ENCODE results near the gene CDH16. TPM values are rescaled to one million over a fixed set of nuclear protein-coding genes. Genes with fewer than 3 reads are reported as not detected.

The CDH16 gene
- total and polyA plus RNA-seq, 2 experiments from 2014 or later, result not detected

DNA sequence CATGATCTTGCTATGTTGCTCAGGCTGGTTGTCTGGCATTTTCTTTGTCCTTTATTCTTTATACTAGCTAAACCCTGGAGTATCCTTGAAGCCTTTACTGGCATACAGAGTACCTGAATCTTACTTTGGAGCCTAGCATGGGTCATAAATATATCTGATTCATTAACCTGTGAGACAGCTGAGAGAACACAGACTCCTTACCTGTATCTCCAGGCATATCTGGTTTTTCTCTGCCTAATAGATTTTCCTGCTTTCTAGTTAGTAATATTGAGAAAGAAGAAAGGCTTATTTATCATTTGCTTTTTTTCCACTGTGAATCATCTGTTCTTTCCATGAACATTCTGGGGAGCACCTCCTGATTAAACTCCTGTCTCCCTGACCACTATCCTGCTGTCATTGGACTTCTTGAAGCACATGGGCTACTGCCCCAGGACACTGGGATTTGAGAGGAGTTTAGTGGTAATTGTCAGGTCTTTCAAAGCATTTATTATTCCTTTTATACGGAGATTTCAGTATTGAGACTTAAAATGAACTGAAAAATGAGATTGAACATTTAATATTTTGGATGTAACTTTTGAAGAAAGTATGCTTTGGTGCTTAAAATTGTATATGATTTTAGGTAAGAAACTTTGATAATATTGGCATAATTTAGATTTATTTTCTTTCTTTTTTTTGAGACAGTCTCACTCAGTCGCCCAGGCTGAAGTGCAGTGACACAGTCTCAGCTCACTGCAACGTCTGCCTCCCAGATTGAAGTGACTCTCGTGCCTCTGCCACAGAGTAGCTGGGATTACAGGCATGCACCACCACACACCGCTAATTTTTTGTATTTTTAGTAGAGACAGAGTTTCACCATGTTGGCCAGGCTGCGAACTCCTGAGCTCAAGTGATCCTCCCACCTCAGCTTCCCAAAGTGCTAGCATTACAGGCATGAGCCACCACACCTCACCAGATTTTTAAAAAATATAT lies 29.8 kb downstream of the CDH16 start:
- Mint-ChIP-seq H3K36me3 (ENCODE audit: low read depth) (peaks cover 46% of the 10 kb centered on the region), H3K4me3 (no peak overlapping the region), H3K27ac (no peak overlapping the region), H3K27me3 (ENCODE audit: insufficient read depth, low read depth, poor library complexity) (peaks cover 2% of the 10 kb centered on the region), H3K9me3 (no peaks in the 10 kb centered on the region), H3K4me1 (peaks cover 7% of the 10 kb centered on the region; the same call in 2 of the 3 replicates)
- DNase-seq (ENCODE audit: low spot score), result no peak
- H3K4me1 ChIP-seq (ENCODE audit: insufficient read depth), result no peaks in the 10 kb centered on the region; the same call in 1 of the 2 replicates
- H3K79me2 ChIP-seq (replicated peaks; ENCODE audit: insufficient read depth), result peaks cover 14% of the 10 kb centered on the region; the same call in 1 of the 2 replicates
- TF ChIP-seq ZNF114 (CRISPR knock-in tag; IDR thresholded peaks at IDR 0.05) (no peak), ZNF331 (CRISPR knock-in tag; IDR thresholded peaks at IDR 0.05; ENCODE audit: low read depth) (no peak), POLR2AphosphoS5 (IDR thresholded peaks at IDR 0.05; ENCODE audit: low read depth) (no peak), STAT1 (IDR thresholded peaks at IDR 0.05; ENCODE audit: unreplicated experiment) (no peak), EZH2 (IDR thresholded peaks at IDR 0.05; ENCODE audit: low read depth, unreplicated experiment) (no peak), JUNB (IDR thresholded peaks at IDR 0.05; ENCODE audit: unreplicated experiment) (no peak), NANOG (IDR thresholded peaks at IDR 0.05; ENCODE audit: borderline replicate concordance) (no peak), REST (IDR thresholded peaks at IDR 0.05; ENCODE audit: unreplicated experiment) (no peak), CREB1 (CRISPR knock-in tag; IDR thresholded peaks at IDR 0.05; ENCODE audit: low read depth) (no peak), EZH2phosphoT487 (IDR thresholded peaks at IDR 0.05; ENCODE audit: unreplicated experiment) (no peak)
- TF ChIP-seq, protein P1, sequence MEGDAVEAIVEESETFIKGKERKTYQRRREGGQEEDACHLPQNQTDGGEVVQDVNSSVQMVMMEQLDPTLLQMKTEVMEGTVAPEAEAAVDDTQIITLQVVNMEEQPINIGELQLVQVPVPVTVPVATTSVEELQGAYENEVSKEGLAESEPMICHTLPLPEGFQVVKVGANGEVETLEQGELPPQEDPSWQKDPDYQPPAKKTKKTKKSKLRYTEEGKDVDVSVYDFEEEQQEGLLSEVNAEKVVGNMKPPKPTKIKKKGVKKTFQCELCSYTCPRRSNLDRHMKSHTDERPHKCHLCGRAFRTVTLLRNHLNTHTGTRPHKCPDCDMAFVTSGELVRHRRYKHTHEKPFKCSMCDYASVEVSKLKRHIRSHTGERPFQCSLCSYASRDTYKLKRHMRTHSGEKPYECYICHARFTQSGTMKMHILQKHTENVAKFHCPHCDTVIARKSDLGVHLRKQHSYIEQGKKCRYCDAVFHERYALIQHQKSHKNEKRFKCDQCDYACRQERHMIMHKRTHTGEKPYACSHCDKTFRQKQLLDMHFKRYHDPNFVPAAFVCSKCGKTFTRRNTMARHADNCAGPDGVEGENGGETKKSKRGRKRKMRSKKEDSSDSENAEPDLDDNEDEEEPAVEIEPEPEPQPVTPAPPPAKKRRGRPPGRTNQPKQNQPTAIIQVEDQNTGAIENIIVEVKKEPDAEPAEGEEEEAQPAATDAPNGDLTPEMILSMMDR (conservative IDR thresholded peaks at IDR 0.05; ENCODE audit: low read depth in 2 of 2), result no peak
- TF ChIP-seq, protein P2, sequence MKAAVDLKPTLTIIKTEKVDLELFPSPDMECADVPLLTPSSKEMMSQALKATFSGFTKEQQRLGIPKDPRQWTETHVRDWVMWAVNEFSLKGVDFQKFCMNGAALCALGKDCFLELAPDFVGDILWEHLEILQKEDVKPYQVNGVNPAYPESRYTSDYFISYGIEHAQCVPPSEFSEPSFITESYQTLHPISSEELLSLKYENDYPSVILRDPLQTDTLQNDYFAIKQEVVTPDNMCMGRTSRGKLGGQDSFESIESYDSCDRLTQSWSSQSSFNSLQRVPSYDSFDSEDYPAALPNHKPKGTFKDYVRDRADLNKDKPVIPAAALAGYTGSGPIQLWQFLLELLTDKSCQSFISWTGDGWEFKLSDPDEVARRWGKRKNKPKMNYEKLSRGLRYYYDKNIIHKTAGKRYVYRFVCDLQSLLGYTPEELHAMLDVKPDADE (IDR thresholded peaks at IDR 0.05), result no peak
- TF ChIP-seq, protein P3, sequence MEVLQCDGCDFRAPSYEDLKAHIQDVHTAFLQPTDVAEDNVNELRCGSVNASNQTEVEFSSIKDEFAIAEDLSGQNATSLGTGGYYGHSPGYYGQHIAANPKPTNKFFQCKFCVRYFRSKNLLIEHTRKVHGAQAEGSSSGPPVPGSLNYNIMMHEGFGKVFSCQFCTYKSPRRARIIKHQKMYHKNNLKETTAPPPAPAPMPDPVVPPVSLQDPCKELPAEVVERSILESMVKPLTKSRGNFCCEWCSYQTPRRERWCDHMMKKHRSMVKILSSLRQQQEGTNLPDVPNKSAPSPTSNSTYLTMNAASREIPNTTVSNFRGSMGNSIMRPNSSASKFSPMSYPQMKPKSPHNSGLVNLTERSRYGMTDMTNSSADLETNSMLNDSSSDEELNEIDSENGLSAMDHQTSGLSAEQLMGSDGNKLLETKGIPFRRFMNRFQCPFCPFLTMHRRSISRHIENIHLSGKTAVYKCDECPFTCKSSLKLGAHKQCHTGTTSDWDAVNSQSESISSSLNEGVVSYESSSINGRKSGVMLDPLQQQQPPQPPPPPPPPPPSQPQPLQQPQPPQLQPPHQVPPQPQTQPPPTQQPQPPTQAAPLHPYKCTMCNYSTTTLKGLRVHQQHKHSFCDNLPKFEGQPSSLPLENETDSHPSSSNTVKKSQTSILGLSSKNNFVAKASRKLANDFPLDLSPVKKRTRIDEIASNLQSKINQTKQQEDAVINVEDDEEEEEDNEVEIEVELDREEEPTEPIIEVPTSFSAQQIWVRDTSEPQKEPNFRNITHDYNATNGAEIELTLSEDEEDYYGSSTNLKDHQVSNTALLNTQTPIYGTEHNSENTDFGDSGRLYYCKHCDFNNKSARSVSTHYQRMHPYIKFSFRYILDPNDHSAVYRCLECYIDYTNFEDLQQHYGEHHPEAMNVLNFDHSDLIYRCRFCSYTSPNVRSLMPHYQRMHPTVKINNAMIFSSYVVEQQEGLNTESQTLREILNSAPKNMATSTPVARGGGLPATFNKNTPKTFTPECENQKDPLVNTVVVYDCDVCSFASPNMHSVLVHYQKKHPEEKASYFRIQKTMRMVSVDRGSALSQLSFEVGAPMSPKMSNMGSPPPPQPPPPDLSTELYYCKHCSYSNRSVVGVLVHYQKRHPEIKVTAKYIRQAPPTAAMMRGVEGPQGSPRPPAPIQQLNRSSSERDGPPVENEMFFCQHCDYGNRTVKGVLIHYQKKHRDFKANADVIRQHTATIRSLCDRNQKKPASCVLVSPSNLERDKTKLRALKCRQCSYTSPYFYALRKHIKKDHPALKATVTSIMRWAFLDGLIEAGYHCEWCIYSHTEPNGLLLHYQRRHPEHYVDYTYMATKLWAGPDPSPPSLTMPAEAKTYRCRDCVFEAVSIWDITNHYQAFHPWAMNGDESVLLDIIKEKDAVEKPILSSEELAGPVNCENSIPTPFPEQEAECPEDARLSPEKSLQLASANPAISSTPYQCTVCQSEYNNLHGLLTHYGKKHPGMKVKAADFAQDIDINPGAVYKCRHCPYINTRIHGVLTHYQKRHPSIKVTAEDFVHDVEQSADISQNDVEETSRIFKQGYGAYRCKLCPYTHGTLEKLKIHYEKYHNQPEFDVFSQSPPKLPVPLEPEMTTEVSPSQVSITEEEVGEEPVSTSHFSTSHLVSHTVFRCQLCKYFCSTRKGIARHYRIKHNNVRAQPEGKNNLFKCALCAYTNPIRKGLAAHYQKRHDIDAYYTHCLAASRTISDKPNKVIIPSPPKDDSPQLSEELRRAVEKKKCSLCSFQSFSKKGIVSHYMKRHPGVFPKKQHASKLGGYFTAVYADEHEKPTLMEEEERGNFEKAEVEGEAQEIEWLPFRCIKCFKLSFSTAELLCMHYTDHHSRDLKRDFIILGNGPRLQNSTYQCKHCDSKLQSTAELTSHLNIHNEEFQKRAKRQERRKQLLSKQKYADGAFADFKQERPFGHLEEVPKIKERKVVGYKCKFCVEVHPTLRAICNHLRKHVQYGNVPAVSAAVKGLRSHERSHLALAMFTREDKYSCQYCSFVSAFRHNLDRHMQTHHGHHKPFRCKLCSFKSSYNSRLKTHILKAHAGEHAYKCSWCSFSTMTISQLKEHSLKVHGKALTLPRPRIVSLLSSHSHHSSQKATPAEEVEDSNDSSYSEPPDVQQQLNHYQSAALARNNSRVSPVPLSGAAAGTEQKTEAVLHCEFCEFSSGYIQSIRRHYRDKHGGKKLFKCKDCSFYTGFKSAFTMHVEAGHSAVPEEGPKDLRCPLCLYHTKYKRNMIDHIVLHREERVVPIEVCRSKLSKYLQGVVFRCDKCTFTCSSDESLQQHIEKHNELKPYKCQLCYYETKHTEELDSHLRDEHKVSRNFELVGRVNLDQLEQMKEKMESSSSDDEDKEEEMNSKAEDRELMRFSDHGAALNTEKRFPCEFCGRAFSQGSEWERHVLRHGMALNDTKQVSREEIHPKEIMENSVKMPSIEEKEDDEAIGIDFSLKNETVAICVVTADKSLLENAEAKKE (CRISPR knock-in tag; IDR thresholded peaks at IDR 0.05), result no peak
- no peak for ATAC-seq
- H3F3A ChIP-seq (replicated peaks; ENCODE audit: low read depth), result no peaks in the 10 kb centered on the region
- no peak overlapping the region for H3K4me2 ChIP-seq
- no peak overlapping the region for H3K27ac ChIP-seq (ENCODE audit: low read depth)
- peaks cover 11% of the 10 kb centered on the region; the same call in 1 of the 2 replicates for H3K36me3 ChIP-seq (ENCODE audit: insufficient read depth)
- no peak overlapping the region for H2AFZ ChIP-seq
- H3K4me3 ChIP-seq, result no peak overlapping the region
- H4K20me1 ChIP-seq (replicated peaks; ENCODE audit: insufficient read depth), result peaks cover 9% of the 10 kb centered on the region; the same call in 1 of the 2 replicates
- no peaks in the 10 kb centered on the region for H3K27me3 ChIP-seq (ENCODE audit: insufficient read depth)
- H3K9me2 ChIP-seq (ENCODE audit: insufficient read depth), result no peaks in the 10 kb centered on the region

All from GM23338 (cell line).